Skeletal muscle satellite cell (primary cell): ENCODE results near the gene SUV39H2.
"Not testable (repeated sequence)": the region's sequence is repeated elsewhere in the genome, so short reads cannot be mapped to it uniquely, and the experiment has no call there.

Experiments
- H3K27me3 ChIP-seq: 2 replicates; pipeline ENCODE4 v1.7.0; 2013; ENCODE audit warnings: low read length; ENCODE audit not compliant: control insufficient read depth, insufficient read depth
- H3K36me3 ChIP-seq: 2 replicates; pipeline ENCODE4 v1.7.0; 2013; ENCODE audit warnings: mild to moderate bottlenecking, control low read depth, low read length; ENCODE audit not compliant: insufficient read depth
- H3K4me1 ChIP-seq: 2 replicates; pipeline ENCODE4 v1.7.0; 2013; ENCODE audit warnings: low read length; ENCODE audit not compliant: control insufficient read depth, insufficient read depth
- H3K4me2 ChIP-seq: 2 replicates; pipeline ENCODE4 v1.7.0; 2013; ENCODE audit warnings: mild to moderate bottlenecking, low read length
- H3K4me3 ChIP-seq: 2 replicates; pipeline ENCODE4 v1.7.0; 2013; ENCODE audit warnings: low read length
- H3K9ac ChIP-seq: 2 replicates; pipeline ENCODE4 v1.7.0; 2013; ENCODE audit warnings: mild to moderate bottlenecking, low read depth, low read length, moderate library complexity
- H3K9me3 ChIP-seq: replicated peaks from 2 replicates; pipeline ENCODE4 v1.7.0; 2013; ENCODE audit warnings: mild to moderate bottlenecking, control low read depth, low read length

Gene SUV39H2

GRCh38 chr10:14844948-14845347 lies 33.7 kb upstream of the SUV39H2 start:
- Histone ChIP-seq H3K4me2 (no peak overlapping the region), H3K9ac (no peak overlapping the region), H3K27me3 (no peaks in the 10 kb centered on the region), H3K9me3 (no peaks in the 10 kb centered on the region), H3K4me3 (no peak overlapping the region), H3K36me3 (peaks cover 46% of the 10 kb centered on the region), H3K4me1 (no peaks in the 10 kb centered on the region)

GRCh38 chr10:14852236-14852635 lies 26.4 kb upstream of the SUV39H2 start:
- Histone ChIP-seq H3K27me3 (no peaks in the 10 kb centered on the region), H3K36me3 (peaks cover 21% of the 10 kb centered on the region), H3K4me3 (no peak overlapping the region), H3K9me3 (no peaks in the 10 kb centered on the region), H3K4me2 (no peak overlapping the region), H3K4me1 (no peaks in the 10 kb centered on the region), H3K9ac (no peak overlapping the region)

GRCh38 chr10:14855453-14855852 lies 23.2 kb upstream of the SUV39H2 start:
- H3K36me3 ChIP-seq: peaks cover 21% of the 10 kb centered on the region
- H3K27me3 ChIP-seq: no peaks in the 10 kb centered on the region

GRCh38 chr10:14858338-14858960 lies 20.2 kb upstream of the SUV39H2 start:
- Histone ChIP-seq H3K9ac (no peak overlapping the region), H3K27me3 (no peaks in the 10 kb centered on the region), H3K4me1 (no peaks in the 10 kb centered on the region), H3K4me3 (no peak overlapping the region), H3K36me3 (peaks cover 21% of the 10 kb centered on the region), H3K9me3 (no peaks in the 10 kb centered on the region), H3K4me2 (no peak overlapping the region)

More at GRCh38 chr10:14855453-14855852, 23.2 kb upstream of the SUV39H2 start:
- no peak overlapping the region for H3K4me3 ChIP-seq
- no peaks in the 10 kb centered on the region for H3K4me1 ChIP-seq
- H3K9ac ChIP-seq: no peak overlapping the region
- H3K4me2 ChIP-seq: no peak overlapping the region
- no peaks in the 10 kb centered on the region for H3K9me3 ChIP-seq

GRCh38 chr10:14859043-14859442 lies 19.6 kb upstream of the SUV39H2 start:
- no peaks in the 10 kb centered on the region for H3K4me1 ChIP-seq
- H3K9ac ChIP-seq: no peak overlapping the region
- no peaks in the 10 kb centered on the region for H3K27me3 ChIP-seq
- peaks cover 19% of the 10 kb centered on the region for H3K36me3 ChIP-seq
- H3K4me3 ChIP-seq: no peak overlapping the region
- no peaks in the 10 kb centered on the region for H3K9me3 ChIP-seq
- no peak overlapping the region for H3K4me2 ChIP-seq

GRCh38 chr10:14859775-14860174 lies 18.9 kb upstream of the SUV39H2 start:
- Histone ChIP-seq H3K9me3 (no peaks in the 10 kb centered on the region), H3K36me3 (peaks cover 14% of the 10 kb centered on the region), H3K27me3 (no peaks in the 10 kb centered on the region), H3K4me2 (no peak overlapping the region), H3K4me3 (no peak overlapping the region), H3K4me1 (no peaks in the 10 kb centered on the region), H3K9ac (no peak overlapping the region)

- peaks cover 8% of the 10 kb centered on the region for H3K36me3 ChIP-seq
- H3K27me3 ChIP-seq: no peaks in the 10 kb centered on the region
- no peaks in the 10 kb centered on the region for H3K4me1 ChIP-seq
- no peaks in the 10 kb centered on the region for H3K9me3 ChIP-seq
- no peak overlapping the region for H3K4me2 ChIP-seq
- no peak overlapping the region for H3K9ac ChIP-seq
- H3K4me3 ChIP-seq: no peak overlapping the region
Measured at GRCh38 chr10:14860791-14861190, 17.9 kb upstream of the SUV39H2 start.

- H3K27me3 ChIP-seq, H3K4me1 ChIP-seq, H3K9me3 ChIP-seq, H3K9ac ChIP-seq, H3K4me3 ChIP-seq, H3K4me2 ChIP-seq: not testable (repeated sequence)
- H3K36me3 ChIP-seq: peaks cover 16% of the 10 kb centered on the region
Measured at GRCh38 chr10:14864466-14864865, 14.2 kb upstream of the SUV39H2 start.

GRCh38 chr10:14864871-14865270 lies 13.8 kb upstream of the SUV39H2 start:
- not testable (repeated sequence) for H3K4me1 ChIP-seq, H3K27me3 ChIP-seq, H3K4me2 ChIP-seq, H3K9ac ChIP-seq, H3K9me3 ChIP-seq, H3K4me3 ChIP-seq
- peaks cover 20% of the 10 kb centered on the region for H3K36me3 ChIP-seq

GRCh38 chr10:14873090-14873760 lies 5.4 kb upstream of the SUV39H2 start:
- Histone ChIP-seq H3K36me3 (peaks cover 20% of the 10 kb centered on the region), H3K9me3 (no peaks in the 10 kb centered on the region), H3K4me1 (peaks cover 22% of the 10 kb centered on the region), H3K27me3 (no peaks in the 10 kb centered on the region), H3K4me3 (no peak overlapping the region), H3K9ac (no peak overlapping the region), H3K4me2 (peak overlapping the region; percentile 42)

- no peaks in the 10 kb centered on the region for H3K27me3 ChIP-seq
- H3K9me3 ChIP-seq: no peaks in the 10 kb centered on the region
Measured at GRCh38 chr10:14875941-14876340, 2.7 kb upstream of the SUV39H2 start.

GRCh38 chr10:14876764-14877163 lies 1.9 kb upstream of the SUV39H2 start:
- peak overlapping the region; percentile 97 for H3K4me2 ChIP-seq
- peaks cover 4% of the 10 kb centered on the region for H3K36me3 ChIP-seq
- peak overlapping the region; percentile 100 for H3K4me3 ChIP-seq
- no peaks in the 10 kb centered on the region for H3K27me3 ChIP-seq
- no peaks in the 10 kb centered on the region for H3K9me3 ChIP-seq
- peaks cover 32% of the 10 kb centered on the region for H3K4me1 ChIP-seq
- H3K9ac ChIP-seq: peak overlapping the region; percentile 99

More at GRCh38 chr10:14875941-14876340, 2.7 kb upstream of the SUV39H2 start:
- H3K9ac ChIP-seq: no peak overlapping the region
- H3K36me3 ChIP-seq: peaks cover 4% of the 10 kb centered on the region
- no peak overlapping the region for H3K4me2 ChIP-seq
- H3K4me1 ChIP-seq: peaks cover 32% of the 10 kb centered on the region
- no peak overlapping the region for H3K4me3 ChIP-seq
